GM12878 (cell line): ENCODE data around the gene CACNG1. TPM values are rescaled to one million over a fixed set of nuclear protein-coding genes. Genes with fewer than 3 reads are reported as not detected.

Experiments used
- CHD2 ChIP-seq: IDR thresholded peaks from 2 replicates; pipeline ENCODE4 v1.6.1; 2011; ENCODE audit warnings: low read depth, low read length, improper control_type of control experiment, borderline replicate concordance
- HCFC1 ChIP-seq: fragments of 150-350 bp; IDR thresholded peaks from 2 replicates; pipeline ENCODE4 v1.6.1; 2014; ENCODE audit warnings: low read length
- KLF5 ChIP-seq: fragments of 450-650 bp; IDR thresholded peaks from 2 replicates; pipeline ENCODE4 v1.6.1; 2014; ENCODE audit warnings: mild to moderate bottlenecking; ENCODE audit not compliant: partially characterized antibody
- MEF2A ChIP-seq: IDR thresholded peaks from 2 replicates; pipeline ENCODE4 v1.6.1; 2011; ENCODE audit warnings: low read depth, mild to moderate bottlenecking, low read length, moderate library complexity; ENCODE audit not compliant: insufficient read depth
- NFXL1 ChIP-seq: fragments of 450-650 bp; IDR thresholded peaks from 2 replicates; pipeline ENCODE4 v1.6.1; 2017; ENCODE audit warnings: antibody characterized with exemption, mild to moderate bottlenecking, borderline replicate concordance
- NR2C2 ChIP-seq: IDR thresholded peaks from 2 replicates; pipeline ENCODE4 v1.6.1; 2011; ENCODE audit warnings: borderline replicate concordance, low read depth; ENCODE audit not compliant: control insufficient read depth, insufficient read length
- NR2F1 ChIP-seq: fragments of 450-650 bp; conservative IDR thresholded peaks from 2 replicates; pipeline ENCODE4 v1.6.1; 2017; ENCODE audit warnings: mild to moderate bottlenecking
- PAX5 ChIP-seq: IDR thresholded peaks from 2 replicates; pipeline ENCODE4 v1.6.1; 2011; ENCODE audit warnings: low read depth, low read length, borderline replicate concordance
- PML ChIP-seq: IDR thresholded peaks from 2 replicates; pipeline ENCODE4 v1.6.1; 2012; ENCODE audit warnings: low read length, inconsistent platforms
- POU2F2 ChIP-seq: IDR thresholded peaks from 3 replicates; pipeline ENCODE4 v1.6.1; 2011; ENCODE audit warnings: low read depth, mild to moderate bottlenecking, low read length, borderline replicate concordance
- RBBP5 ChIP-seq: fragments of 200-600 bp; sonication (generic); conservative IDR thresholded peaks from 2 replicates; pipeline ENCODE4 v1.6.1; 2016
- SPI1 ChIP-seq: IDR thresholded peaks from 2 replicates; pipeline ENCODE4 v1.6.1; 2011; ENCODE audit warnings: low read depth, mild to moderate bottlenecking, low read length, moderate library complexity, borderline replicate concordance; ENCODE audit not compliant: insufficient read depth
- polyA plus RNA-seq, 11 experiments: library from polyadenylated mRNA; depleted of rRNA in 4 of 11; unstranded in 6 of 11; stranded (reverse) in 5 of 11; fragments of >200 nt; fragmentation: Nextera tagmentation in 4 of 11; fragmentation: Illumina TruSeq in 1 of 11; extraction: Ambion mirVana in 4 of 11; extraction: Trizol in 1 of 11; gene quantifications; 1 replicate in 1 of 11; 2 replicates in 10 of 11; pipeline versions ENCODE4 v1.2.1 to v1.2.3, GENCODE V29; 2011 to 2016; ENCODE audit warnings: inconsistent platforms in 2 of 11, missing spikeins in 2 of 11, low read depth in 1 of 11
- total RNA-seq, 4 experiments: library from RNA; depleted of rRNA in 3 of 4; stranded (reverse); fragments of >200 nt in 3 of 4; fragmentation: Illumina TruSeq in 1 of 4; extraction: Trizol in 1 of 4; gene quantifications; 2 replicates each; pipeline versions ENCODE4 v1.2.1 to v1.2.3, GENCODE V29; 2013 to 2021
- TF ChIP-seq, protein P1 (sequence below): IDR thresholded peaks from 2 replicates; pipeline ENCODE4 v1.6.1; 2012; ENCODE audit warnings: mild to moderate bottlenecking, low read depth, low read length

Gene CACNG1
- total and polyA plus RNA-seq, 10 of the 15 experiments (the other 5 are each of a cell fraction or from before 2014, with no cell fraction given): not detected

DNA sequence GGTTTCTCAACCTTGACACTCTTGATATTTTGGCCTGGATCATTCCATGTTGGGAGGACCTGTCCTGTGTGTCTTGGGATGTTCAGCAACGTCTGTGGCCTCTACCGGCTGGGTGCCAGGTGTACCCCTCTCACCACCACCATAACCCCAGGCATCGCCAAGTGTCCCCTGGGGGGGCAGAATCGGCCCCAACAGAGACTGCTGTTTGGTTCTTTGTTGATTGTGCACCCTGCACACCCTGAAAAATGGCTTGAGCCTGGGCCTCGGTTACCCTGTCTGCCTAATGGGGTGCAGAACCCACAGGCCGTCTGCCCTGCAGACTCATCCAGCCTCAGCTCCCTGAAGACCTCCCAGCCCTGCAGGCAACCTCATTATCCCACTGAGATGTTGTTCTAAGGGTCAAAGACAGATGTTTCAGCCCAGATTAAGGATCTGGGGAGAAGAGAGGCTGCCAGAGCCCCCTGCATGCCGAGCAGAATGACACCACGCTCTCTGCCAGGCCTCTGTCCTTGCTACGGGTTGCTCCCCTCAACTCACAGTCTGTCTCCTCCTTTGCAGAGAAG is 9.2 kb downstream of the CACNG1 start (continued):
- TF ChIP-seq, protein P1, sequence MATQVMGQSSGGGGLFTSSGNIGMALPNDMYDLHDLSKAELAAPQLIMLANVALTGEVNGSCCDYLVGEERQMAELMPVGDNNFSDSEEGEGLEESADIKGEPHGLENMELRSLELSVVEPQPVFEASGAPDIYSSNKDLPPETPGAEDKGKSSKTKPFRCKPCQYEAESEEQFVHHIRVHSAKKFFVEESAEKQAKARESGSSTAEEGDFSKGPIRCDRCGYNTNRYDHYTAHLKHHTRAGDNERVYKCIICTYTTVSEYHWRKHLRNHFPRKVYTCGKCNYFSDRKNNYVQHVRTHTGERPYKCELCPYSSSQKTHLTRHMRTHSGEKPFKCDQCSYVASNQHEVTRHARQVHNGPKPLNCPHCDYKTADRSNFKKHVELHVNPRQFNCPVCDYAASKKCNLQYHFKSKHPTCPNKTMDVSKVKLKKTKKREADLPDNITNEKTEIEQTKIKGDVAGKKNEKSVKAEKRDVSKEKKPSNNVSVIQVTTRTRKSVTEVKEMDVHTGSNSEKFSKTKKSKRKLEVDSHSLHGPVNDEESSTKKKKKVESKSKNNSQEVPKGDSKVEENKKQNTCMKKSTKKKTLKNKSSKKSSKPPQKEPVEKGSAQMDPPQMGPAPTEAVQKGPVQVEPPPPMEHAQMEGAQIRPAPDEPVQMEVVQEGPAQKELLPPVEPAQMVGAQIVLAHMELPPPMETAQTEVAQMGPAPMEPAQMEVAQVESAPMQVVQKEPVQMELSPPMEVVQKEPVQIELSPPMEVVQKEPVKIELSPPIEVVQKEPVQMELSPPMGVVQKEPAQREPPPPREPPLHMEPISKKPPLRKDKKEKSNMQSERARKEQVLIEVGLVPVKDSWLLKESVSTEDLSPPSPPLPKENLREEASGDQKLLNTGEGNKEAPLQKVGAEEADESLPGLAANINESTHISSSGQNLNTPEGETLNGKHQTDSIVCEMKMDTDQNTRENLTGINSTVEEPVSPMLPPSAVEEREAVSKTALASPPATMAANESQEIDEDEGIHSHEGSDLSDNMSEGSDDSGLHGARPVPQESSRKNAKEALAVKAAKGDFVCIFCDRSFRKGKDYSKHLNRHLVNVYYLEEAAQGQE: no peak
- no peak for TF ChIP-seq HCFC1
- no peak for TF ChIP-seq NR2F1
- no peak for TF ChIP-seq MEF2A
- TF ChIP-seq PAX5: no peak
- no peak for TF ChIP-seq NR2C2
- no peak for TF ChIP-seq POU2F2
- TF ChIP-seq CHD2: no peak
- no peak for TF ChIP-seq KLF5
- TF ChIP-seq NFXL1: no peak
- TF ChIP-seq RBBP5: no peak
- TF ChIP-seq SPI1: no peak
- no peak for TF ChIP-seq PML
